ENCODE measurements around the gene STOX2.
A peak's percentile ranks its signal among the peaks of the same experiment; 100 is the strongest.

The STOX2 gene

DNA sequence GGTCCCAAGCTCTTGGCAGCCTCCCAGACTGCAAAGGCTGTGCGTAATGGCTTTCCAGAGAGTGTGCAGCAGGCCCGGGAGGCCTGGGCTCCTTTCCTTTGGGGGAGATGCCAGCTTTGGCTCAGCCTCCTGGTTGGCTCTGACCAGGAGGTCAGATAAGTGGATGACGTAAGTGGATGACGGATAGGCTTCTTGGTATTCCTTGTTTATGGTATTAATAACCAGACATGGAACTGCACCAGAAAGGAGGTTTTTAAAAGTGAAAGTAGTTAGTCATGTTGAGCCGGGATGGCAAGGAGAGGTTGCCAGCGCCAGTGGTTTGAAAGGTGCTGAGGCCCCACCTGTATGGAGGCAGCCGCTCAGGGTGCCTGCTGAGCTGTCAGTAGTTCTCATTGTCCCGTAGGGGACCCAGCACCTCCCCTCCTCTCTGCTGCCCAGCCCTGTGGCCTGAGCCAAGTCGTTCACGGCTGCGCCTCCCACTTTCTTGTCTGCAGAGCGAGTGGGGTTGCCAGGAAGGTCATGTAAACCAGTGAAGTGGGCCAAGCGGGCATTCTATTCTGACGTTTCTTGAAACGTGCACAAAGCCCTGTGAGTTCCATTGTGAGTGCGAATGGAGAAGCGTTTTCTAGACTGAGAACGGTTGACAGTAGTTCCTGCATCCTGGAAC, 28.7 kb upstream of the STOX2 start:
- H3K4me1 Mint-ChIP-seq (ENCODE audit: low read depth) = no peaks in the 10 kb centered on the region
- no peak overlapping the region for H3K27ac Mint-ChIP-seq
- H3K4me3 Mint-ChIP-seq = no peak overlapping the region
- no peaks in the 10 kb centered on the region for H3K27me3 Mint-ChIP-seq (ENCODE audit: low read depth)
- H3K9me3 Mint-ChIP-seq = no peaks in the 10 kb centered on the region
- H3K36me3 Mint-ChIP-seq (ENCODE audit: low read depth) = no peaks in the 10 kb centered on the region

DNA sequence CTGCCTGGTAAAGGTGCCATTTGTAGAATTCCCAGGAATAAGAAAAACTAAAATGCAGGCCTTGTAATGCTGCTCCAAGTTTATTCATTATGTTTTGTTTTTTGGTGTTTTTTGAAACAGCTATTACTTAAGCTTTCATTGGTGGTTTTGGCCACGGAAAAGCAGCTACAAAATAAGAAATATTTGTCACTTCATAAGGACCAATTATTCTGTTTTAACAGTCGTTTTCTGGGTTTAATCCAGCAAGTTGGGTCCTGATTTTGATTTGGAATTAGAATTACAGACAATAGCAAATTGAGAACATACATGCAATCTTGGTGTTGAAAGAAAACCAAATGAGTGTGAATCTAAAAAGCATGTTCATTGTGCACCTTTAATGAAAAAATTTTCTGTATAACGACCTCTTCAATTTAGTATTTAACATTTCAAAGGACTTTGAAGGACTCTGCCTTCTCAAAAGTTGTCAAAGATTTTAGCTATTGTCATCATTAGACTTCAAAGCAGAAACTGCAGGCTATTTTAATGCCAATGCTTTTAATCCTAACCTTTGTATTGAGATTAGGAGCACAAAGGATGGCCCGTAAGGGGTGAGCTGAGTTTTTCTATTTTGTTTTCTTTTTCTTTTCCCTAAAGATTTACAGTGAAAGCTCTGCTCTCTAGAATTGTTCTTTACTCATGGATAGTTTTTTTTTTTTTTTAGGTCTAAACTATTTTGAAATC, 26.7 kb upstream of the STOX2 start:
- H3K4me3 Mint-ChIP-seq = no peak overlapping the region
- no peaks in the 10 kb centered on the region for H3K36me3 Mint-ChIP-seq (ENCODE audit: low read depth)
- H3K27me3 Mint-ChIP-seq (ENCODE audit: low read depth) = no peaks in the 10 kb centered on the region
- no peaks in the 10 kb centered on the region for H3K4me1 Mint-ChIP-seq (ENCODE audit: low read depth)
- no peaks in the 10 kb centered on the region for H3K9me3 Mint-ChIP-seq
- no peak overlapping the region for H3K27ac Mint-ChIP-seq

DNA sequence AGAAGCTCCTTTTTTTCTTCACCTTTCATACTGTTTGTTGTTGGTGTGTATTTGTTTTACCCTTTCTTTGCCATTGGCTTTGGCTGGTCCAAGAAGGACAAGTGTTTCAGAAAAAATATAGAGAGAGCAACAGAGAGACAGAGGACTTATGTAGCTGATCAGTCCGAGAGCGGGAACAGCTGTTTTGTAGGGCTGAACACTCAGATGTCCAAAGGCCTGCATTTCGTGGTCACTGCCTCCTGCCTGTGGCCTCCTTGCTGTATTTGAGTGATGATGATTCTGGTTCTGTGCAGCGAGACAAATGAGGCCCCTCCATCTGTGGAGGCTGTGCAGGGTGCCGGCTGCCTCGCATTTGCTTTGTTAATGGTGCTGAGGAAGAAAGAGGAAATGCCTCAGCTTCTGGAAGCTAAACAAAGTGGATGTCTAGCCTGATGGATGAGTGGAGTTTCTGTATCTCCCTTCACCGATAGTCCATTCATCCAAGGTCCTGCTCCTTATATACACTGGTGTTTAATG, 19.8 kb upstream of the STOX2 start:
- no peaks in the 10 kb centered on the region for H3K36me3 Mint-ChIP-seq (ENCODE audit: low read depth)
- no peaks in the 10 kb centered on the region for H3K4me1 Mint-ChIP-seq (ENCODE audit: low read depth)
- H3K9me3 Mint-ChIP-seq = no peaks in the 10 kb centered on the region
- no peak overlapping the region for H3K27ac Mint-ChIP-seq
- H3K27me3 Mint-ChIP-seq (ENCODE audit: low read depth) = no peaks in the 10 kb centered on the region
- no peak overlapping the region for H3K4me3 Mint-ChIP-seq

DNA sequence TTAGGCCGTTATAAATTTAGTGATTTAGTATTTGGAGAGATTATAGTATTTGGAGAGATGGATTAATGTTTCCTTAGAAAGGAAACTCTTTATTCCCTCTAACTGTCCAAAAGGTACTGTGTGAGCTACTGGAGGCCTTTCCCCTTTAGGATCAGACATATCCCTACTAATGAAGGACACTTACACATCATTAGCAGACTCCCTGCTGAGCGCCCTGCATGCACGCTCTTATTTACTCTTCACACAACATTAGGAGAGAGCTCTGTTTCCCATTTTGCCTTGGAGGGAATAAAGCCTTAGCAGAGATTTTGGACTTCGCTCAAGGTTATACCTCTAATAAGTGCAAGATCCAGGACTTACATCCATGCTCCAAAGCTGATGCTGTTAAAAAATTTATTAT, 17.8 kb upstream of the STOX2 start:
- H3K4me3 Mint-ChIP-seq = no peak overlapping the region
- no peaks in the 10 kb centered on the region for H3K36me3 Mint-ChIP-seq (ENCODE audit: low read depth)
- no peaks in the 10 kb centered on the region for H3K27me3 Mint-ChIP-seq (ENCODE audit: low read depth)
- H3K9me3 Mint-ChIP-seq = no peaks in the 10 kb centered on the region
- H3K27ac Mint-ChIP-seq = no peak overlapping the region
- no peaks in the 10 kb centered on the region for H3K4me1 Mint-ChIP-seq (ENCODE audit: low read depth)

DNA sequence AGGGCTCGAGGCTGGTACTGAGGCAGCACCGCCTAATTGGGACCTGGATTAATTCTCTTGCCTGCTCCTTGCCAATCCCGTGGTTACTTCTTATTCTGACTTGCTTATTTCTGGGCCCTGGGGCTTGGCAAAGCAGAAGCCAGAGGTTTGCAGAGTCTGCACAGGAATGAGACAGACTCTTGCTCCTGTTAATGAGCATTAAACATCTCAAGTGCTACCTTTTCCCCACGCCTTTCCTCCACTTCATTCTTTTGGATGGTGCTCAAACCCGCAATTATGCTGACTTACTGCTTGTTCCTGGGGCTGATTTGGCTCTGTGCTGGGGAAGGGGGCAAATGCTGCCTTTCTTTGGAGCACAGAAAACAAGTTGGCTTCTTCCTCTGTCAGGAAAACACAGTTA, 16.5 kb upstream of the STOX2 start:
- Mint-ChIP-seq H3K27ac (no peak overlapping the region), H3K36me3 (ENCODE audit: low read depth) (no peaks in the 10 kb centered on the region), H3K9me3 (no peaks in the 10 kb centered on the region), H3K27me3 (ENCODE audit: low read depth) (no peaks in the 10 kb centered on the region), H3K4me3 (no peak overlapping the region), H3K4me1 (ENCODE audit: low read depth) (no peaks in the 10 kb centered on the region)

DNA sequence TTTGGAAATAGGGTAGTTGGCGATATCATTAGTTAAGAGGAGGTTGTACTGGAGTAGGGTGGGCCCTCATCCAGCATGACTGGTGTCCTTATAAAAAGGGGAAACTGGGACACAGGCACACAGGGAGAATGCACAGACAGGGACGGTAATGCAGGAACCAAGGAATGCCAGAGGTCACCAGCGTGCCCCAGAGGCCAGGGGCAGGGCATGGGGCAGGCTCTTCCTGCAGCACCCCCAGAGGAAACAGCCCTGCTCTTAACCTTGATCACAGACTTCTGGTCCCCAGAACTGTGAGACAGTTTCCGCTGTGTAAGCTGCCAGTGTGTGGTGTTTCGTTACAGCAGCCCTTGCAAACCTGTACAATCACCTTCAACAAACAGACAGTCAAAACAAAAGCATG, 15.9 kb upstream of the STOX2 start:
- Mint-ChIP-seq H3K9me3 (no peaks in the 10 kb centered on the region), H3K4me1 (ENCODE audit: low read depth) (no peaks in the 10 kb centered on the region), H3K4me3 (no peak overlapping the region), H3K27me3 (ENCODE audit: low read depth) (no peaks in the 10 kb centered on the region), H3K36me3 (ENCODE audit: low read depth) (no peaks in the 10 kb centered on the region), H3K27ac (no peak overlapping the region)

DNA sequence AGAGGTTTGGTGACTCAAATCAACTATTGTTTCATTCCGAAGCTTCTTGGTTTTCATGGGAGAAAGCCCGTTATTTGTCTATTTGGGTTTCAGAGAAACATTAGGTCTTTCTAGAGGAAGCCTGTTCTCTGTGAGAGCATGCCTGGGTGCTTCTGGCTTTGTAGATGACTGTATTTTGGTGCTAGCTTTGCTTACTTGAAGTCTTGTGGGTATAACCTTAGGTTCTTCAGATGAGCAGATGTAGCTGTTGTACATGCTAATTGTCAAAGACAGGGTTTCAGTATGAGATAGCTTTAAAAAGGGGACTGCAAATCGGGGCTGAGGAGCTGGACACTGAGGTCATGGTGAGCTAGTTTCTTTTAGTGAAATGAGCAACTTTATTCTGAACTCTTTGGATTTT, 7.9 kb upstream of the STOX2 start:
- Mint-ChIP-seq H3K9me3 (no peaks in the 10 kb centered on the region), H3K27ac (no peak overlapping the region), H3K4me1 (ENCODE audit: low read depth) (no peaks in the 10 kb centered on the region), H3K36me3 (ENCODE audit: low read depth) (no peaks in the 10 kb centered on the region), H3K4me3 (no peak overlapping the region), H3K27me3 (ENCODE audit: low read depth) (peaks cover 20% of the 10 kb centered on the region)

DNA sequence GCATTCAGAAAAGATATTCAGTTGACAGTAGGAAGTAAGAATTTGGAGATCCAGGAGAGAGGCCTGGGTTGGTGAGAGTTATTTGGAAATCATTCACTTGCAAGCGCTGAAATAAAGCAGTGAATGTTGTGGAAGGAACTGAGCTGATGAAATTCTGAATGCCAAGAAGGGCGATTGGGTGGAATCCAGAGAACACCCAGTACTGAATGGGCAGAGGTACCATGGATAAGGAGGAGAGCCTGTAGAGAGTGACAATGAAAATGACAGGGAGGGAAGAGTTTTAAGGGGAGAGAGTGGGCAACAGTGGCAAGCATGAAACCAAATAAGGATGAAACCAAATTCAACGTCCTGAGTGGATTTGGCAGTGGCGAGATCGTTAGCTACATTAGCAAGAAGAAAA, 6.7 kb upstream of the STOX2 start:
- no peaks in the 10 kb centered on the region for H3K9me3 Mint-ChIP-seq
- H3K4me3 Mint-ChIP-seq = no peak overlapping the region
- no peaks in the 10 kb centered on the region for H3K36me3 Mint-ChIP-seq (ENCODE audit: low read depth)
- no peak overlapping the region for H3K27ac Mint-ChIP-seq
- no peaks in the 10 kb centered on the region for H3K4me1 Mint-ChIP-seq (ENCODE audit: low read depth)
- peaks cover 32% of the 10 kb centered on the region for H3K27me3 Mint-ChIP-seq (ENCODE audit: low read depth)

DNA sequence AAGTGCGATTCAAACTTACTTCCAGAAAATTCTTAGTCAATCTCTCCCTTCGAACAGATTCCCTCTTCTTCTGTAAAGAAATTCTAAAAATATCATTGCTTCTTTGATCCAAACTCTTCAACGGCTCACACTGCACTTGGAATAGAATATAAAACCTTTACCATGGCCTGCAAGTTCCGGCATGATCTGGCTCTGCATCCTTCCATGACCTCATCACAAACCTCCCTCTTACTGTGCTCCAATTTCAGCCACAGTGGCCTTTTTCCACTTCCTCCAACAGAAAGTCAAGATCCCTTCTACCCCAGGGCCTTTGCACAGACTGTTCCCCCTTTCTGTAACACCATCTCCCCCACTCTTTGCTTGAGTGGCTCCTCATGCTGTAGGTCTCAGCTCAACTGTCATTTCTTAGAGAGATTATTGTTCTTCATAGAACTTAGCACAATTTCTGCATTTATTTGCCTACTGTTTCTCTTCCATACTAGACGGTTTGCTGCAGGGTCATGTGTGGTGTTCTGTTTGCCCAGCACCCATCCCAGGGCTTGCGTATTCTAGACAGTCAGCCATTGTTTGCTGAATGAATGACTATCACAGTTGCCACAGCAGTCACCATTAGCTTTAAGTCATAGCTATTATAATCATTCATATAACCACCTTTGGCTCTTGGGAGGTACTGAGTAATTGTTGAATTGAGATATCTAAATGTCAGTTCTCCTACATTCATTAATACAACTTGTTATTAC, 1.9 kb upstream of the STOX2 start:
- Mint-ChIP-seq H3K27me3 (ENCODE audit: low read depth) (peaks cover 69% of the 10 kb centered on the region), H3K36me3 (ENCODE audit: low read depth) (no peaks in the 10 kb centered on the region), H3K4me1 (ENCODE audit: low read depth) (no peaks in the 10 kb centered on the region), H3K27ac (no peak overlapping the region), H3K4me3 (no peak overlapping the region), H3K9me3 (no peaks in the 10 kb centered on the region)

DNA sequence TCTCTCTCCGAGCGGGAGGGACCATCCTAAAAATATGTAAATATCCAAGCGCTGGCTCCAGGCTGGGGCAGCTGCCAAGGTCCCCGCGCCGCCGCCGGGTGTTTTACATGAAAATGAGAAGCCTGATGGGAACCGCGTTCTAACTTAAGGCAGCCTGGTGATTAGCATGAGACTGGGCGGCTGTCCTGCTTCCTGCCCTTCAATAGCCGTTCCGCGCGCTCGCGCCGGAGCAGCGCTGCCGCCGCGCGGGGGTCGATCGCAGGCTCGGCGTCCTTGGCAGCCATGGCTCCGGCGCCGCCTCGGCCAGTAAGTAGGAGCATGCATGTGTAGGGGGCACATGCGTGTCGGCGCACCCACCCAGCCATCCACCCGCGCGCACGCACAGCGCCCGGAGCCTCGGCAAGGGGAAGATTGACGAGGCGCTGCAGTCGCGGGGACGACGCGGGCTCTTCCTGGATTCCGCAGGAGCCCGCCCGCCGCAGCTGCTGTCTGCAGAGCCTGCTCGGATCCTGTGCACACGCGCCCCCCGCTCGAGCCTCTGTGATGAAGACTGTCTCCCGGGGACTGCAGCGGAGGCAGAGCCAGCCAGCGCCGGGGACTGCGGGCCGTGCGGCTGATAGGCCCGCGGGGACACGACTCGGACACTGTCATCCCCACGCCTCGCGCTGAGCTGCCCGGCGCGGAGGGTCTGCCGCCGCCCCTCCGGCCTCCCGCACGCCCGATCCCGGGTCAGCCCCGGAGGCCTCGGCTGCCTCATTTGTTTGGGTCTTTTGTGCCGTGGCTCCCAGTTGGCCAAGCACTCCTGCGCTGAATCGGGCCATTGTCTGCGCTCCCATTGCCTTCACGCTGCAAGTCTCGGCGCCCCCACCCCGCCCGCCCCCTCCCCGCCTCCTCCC, 734 bp downstream of the STOX2 start:
- H3K4me1 Mint-ChIP-seq (ENCODE audit: low read depth) = no peaks in the 10 kb centered on the region
- no peak overlapping the region for H3K27ac Mint-ChIP-seq
- H3K9me3 Mint-ChIP-seq = no peaks in the 10 kb centered on the region
- peaks cover 76% of the 10 kb centered on the region for H3K27me3 Mint-ChIP-seq (ENCODE audit: low read depth)
- H3K4me3 Mint-ChIP-seq = peak overlapping the region; percentile 18
- H3K36me3 Mint-ChIP-seq (ENCODE audit: low read depth) = no peaks in the 10 kb centered on the region

DNA sequence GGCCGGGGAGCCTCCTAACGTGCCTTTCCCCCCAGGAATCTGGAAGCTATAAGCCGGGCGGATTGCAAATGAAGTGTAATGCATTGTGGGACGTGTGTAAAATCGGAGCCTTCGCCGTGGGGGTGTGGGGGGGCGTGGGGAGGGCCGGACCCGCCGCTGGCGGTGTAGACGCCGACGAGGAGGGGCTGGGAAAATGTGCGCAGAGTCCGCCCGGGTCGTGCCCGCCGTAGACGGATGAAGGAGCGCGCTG, 1.3 kb downstream of the STOX2 start:
- Mint-ChIP-seq H3K27me3 (ENCODE audit: low read depth) (peaks cover 73% of the 10 kb centered on the region), H3K9me3 (no peaks in the 10 kb centered on the region), H3K4me3 (no peak overlapping the region), H3K36me3 (ENCODE audit: low read depth) (no peaks in the 10 kb centered on the region), H3K4me1 (ENCODE audit: low read depth) (no peaks in the 10 kb centered on the region), H3K27ac (no peak overlapping the region)

DNA sequence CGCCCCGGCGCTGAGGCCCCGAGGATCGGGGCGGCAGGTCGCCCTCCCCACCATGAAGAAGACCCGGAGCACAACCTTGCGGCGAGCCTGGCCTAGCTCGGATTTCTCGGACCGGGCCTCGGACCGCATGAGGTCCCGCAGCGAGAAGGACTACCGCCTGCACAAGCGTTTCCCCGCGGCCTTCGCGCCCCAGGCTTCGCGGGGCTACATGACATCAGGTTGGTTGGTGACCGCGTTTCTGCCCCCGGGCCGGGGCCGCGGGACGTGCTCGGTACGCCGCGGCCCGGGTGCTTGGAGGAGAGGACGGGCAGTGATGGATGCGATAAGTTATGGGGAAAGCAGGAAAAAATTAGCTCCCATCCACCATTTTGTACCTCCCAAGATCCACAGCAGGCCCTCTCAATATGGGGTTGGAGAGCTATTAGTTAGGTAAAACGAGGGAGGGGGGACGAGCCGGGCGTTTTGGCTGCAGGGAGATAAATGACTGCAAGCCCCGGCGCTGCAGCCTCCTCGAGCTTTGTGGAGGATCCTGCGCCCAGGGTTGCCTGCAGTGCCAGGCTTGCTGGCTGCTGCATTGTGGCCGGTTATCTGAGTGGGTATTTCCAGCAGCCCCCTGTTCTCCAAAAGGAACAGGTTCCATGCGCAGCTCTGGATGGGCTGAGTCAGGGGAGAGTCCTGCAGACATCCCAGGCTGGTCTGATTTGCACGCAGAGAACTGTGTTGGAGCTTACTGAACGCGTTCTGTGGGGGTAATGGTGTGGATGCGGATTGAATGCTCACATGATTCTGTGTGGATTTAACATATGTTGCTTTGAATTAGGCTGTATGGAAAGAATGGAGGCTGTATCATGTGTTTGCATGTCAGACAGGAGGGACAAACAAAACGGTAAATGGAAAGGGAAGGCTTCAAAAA, 1.9 kb downstream of the STOX2 start:
- no peak overlapping the region for H3K27ac Mint-ChIP-seq
- peaks cover 73% of the 10 kb centered on the region for H3K27me3 Mint-ChIP-seq (ENCODE audit: low read depth)
- no peaks in the 10 kb centered on the region for H3K36me3 Mint-ChIP-seq (ENCODE audit: low read depth)
- no peak overlapping the region for H3K4me3 Mint-ChIP-seq
- no peaks in the 10 kb centered on the region for H3K9me3 Mint-ChIP-seq
- no peaks in the 10 kb centered on the region for H3K4me1 Mint-ChIP-seq (ENCODE audit: low read depth)

DNA sequence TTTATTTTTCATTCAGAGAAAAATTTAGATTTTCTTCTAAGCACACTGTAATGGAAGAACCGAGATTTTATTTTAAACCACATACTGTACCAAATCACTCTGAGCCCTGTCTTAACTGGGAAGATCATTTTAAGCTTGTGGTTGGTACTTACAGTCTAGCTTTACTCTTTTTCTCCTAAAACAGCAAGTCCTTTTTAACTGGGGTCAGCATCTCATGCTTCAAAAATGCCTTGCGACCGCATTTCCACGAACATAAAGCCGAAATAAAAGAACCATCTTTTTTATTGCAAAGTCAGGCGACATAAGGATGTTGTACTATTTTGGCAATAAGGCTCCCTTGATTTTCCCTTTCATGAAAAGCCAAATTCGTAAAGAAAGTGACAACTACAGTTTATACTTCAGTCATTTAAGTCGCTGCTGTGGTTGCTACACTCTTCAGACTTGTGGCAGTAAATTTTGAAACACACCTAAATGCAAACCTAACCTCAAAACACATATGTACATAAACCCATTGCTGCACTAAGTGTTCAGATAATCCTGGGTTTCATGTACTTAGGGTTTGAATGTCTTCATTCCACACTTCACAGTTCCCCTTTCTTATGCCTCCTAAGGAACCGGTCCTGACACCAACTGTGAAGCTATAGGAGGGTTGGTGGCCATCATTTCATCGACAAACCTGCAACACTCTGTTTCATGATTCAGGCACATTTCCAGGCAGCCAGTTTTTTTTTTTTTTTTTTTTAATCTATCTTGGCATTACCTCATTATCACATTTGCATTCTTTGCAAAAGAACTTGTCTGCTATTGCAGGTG, 3.0 kb downstream of the STOX2 start:
- H3K9me3 Mint-ChIP-seq = no peaks in the 10 kb centered on the region
- H3K27me3 Mint-ChIP-seq (ENCODE audit: low read depth) = peaks cover 64% of the 10 kb centered on the region
- H3K4me3 Mint-ChIP-seq = no peak overlapping the region
- no peaks in the 10 kb centered on the region for H3K4me1 Mint-ChIP-seq (ENCODE audit: low read depth)
- no peaks in the 10 kb centered on the region for H3K36me3 Mint-ChIP-seq (ENCODE audit: low read depth)
- no peak overlapping the region for H3K27ac Mint-ChIP-seq
